T-helper 1 cell (primary cell): ENCODE measurements around the gene ZNF692.
A peak's percentile ranks its signal among the peaks of the same experiment; 100 is the strongest.

Experiments
- DNase-seq, 5 donors: peaks; one replicate each; pipeline ENCODE4 v3.0.0-alpha.2; 2012 to 2020

ZNF692 gene

DNA sequence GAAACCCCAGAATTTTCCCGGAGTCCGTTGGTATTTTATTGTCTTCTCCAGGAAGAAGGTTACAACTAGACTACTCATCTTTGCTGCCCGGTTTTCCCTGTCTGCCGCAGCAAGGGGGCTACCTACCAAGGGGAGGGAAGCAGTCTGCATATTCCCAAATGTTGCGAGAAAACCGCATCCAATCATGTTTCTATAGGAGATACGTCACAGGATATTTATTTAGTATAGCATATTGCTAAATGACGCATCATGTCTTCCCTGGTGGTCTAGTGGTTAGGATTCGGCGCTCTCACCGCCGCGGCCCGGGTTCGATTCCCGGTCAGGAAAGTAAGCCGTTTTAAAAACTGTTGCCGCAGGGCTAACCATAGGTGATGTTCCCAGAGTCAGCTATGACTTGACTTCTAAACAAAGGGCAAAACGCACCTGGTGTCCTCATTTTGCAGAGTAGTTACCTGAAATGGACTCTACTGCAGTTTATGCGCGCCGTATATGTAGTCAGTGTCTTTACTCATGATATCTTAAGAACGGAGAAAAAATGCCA lies 15.2 kb upstream of the ZNF692 start:
- peak; percentile 52 to 84 (median 70) for DNase-seq

DNA sequence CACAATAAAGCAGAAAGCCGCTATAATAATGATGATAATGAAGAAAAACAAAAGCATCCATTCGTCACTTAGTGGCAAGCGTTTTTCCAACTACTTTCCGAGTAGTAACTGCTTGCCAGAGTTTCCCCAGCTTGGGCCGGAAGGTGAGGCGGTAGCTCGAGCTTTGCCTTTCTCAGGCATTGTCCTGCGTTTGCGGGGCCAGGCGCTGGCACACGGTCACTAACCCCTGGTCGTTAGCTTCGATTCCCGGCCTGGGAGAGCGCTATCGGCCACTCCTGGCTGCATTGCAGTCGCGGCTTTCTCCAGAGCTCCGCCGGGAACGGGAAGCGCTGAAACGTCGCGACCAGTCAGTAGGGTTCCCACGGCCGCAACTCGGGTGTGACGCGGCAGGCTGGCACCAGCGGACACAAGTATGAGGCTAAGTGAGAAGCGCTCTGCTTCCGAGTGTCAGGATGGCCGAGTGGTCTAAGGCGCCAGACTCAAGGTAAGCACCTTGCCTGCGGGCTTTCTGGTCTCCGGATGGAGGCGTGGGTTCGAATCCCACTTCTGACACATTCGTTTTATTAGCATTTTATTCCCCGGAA lies 14.6 kb upstream of the ZNF692 start:
- DNase-seq, result peak; percentile 67 to 92 (median 87)

DNA sequence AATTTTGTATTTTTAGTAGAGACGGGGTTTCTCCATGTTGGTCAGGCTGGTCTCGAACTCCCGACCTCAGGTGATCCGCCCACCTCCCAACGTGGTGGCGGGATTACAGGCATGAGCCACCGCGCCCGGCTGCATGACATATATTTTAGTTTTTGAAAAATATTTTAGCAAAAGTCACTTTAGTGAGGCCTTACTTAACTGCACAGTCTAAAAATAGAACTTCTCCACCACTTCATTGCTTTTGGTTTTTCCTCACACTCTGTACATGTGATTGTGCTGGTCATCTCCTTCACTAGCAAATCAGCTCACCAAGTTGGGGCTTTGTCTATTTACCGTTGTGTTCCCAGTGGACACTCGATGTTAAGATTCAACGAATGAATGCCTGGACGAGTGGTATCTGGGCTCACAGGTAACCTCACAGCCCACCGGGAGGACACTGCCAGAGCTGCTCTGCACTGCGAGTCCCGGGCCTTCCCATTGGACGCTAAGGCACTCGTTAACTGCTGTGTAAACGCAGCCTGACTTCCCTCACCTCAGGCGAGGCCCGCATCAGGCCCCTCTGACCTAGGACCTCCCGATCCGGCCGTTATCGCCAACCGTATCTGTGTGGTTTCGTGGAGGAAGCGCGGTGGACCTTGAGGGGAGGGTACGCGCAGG lies 14.0 kb upstream of the ZNF692 start:
- DNase-seq, result peak in 3 of 5 donors; percentile 14 to 54 (median 33)

DNA sequence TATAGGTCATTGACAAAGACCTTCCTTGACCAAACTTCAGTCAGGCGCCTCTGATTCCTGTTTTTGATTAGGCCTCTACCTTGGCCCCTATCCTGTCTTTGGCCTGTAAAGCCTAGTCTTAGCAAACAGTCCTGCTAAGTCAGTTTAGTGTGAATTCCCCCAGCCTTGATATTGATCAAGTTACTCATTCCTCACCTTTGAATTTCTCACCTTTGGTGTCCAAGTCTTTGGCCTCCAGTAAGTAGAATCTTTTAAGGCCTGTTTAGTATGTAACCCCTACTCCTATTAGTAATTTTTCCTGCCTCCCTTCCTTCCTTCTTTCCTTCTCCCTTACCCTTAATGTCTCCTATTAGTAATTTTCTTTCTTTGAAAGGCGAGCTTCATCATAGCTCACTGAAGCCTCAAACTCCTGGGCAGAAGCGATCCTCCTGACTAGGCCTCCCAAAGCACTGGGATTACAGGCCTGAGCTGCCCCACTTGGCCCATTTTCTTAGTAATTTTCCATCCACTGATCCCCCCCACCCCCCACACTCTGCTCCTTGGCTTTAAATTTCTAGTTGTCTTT lies 13.0 kb upstream of the ZNF692 start:
- DNase-seq, result no peak

DNA sequence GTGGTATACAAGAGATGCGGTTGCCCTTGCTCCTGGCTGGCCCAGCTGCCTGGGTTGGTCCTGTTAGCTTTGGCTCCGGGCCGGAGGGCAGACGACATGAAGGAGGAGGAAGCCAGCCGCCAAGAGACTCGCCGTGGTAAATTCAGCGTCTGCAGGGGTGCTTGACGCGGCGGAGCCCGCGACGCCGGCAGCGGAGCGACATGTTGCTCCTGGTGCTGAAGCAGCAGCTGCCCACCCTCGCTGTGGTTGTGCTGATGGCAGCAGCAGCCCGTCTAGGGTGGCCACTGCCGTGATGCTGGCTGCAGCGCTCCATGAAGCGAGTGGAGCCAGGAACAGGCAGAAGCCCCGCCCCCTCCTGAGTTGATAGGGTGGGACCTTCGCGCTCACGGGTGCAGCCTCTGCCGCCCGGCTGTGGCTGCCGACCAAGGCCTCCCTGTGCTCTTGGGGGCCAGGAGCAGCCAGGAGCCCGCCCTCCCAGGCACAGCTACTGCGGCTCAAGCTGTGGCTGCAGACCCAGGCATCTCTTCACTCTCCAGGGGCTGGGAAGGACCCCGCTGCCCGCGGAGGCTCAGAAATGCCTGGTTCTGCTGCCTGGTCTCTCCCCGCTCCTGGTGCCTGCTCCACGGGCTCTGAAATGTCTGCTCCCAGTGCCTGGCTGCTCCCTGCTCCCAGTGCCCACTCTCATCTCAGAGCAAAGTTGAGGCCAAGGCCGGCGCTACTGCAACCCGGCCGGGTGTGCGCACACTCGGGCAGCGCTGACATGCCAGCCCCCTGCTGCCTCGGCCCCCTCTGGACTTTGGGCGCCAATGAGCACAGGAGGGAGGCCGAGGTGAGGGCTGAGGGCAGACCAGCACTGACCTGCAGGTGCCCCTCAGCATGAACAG lies 4.4 kb upstream of the ZNF692 start:
- peak; percentile 66 to 81 (median 76) for DNase-seq

DNA sequence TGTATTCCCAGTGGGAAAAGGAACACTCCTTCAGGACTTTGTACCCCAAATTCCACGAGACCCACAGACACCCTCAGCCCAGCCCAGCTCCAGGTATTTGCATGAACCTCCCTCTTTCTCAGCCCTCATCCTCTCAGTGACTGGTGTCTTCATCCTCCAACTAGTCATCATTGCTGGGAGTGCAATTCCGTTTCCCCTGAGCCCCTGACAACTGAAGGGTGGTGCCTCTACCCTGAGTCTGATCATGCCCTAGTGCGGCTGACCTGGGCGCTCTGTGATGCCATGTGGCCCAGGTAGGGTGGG lies 3.8 kb upstream of the ZNF692 start:
- no peak for DNase-seq

DNA sequence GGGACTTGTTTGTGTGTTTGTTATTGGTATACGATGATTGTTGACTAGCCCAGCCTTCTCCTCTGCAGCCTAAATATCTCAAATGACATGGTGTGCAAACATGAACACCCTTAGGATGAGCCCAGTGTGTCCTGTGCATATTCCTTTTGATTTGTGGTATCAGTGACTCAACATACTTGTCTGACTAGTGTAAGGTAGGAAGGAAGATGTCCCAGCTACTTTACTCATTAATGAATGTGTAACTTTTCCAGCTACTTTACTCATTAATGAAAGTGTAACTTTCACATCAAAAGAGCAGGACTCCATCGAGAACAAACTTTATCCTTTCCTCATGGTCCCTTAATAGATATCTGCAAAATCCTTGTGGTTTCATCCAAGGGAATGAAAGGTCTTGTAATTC lies 2.7 kb upstream of the ZNF692 start:
- DNase-seq, result no peak

DNA sequence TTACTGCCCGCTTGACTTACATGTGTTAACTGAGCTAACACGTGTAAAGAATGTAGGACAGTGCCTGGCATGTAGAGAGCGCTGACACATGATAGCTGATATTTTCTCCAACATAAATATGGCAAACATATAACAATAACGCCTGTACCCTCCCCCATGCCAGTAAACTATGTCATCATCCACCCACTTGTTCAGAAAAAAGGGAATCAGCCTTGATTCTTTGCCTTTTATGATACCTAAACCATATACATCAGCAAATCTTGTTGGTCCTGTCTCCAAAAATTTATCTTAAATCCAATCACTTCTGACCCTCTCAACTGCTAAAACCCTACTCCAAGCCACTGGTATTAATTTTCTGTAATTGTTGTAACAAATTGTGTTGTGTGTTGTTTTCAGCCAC lies 1.1 kb upstream of the ZNF692 start:
- no peak for DNase-seq

DNA sequence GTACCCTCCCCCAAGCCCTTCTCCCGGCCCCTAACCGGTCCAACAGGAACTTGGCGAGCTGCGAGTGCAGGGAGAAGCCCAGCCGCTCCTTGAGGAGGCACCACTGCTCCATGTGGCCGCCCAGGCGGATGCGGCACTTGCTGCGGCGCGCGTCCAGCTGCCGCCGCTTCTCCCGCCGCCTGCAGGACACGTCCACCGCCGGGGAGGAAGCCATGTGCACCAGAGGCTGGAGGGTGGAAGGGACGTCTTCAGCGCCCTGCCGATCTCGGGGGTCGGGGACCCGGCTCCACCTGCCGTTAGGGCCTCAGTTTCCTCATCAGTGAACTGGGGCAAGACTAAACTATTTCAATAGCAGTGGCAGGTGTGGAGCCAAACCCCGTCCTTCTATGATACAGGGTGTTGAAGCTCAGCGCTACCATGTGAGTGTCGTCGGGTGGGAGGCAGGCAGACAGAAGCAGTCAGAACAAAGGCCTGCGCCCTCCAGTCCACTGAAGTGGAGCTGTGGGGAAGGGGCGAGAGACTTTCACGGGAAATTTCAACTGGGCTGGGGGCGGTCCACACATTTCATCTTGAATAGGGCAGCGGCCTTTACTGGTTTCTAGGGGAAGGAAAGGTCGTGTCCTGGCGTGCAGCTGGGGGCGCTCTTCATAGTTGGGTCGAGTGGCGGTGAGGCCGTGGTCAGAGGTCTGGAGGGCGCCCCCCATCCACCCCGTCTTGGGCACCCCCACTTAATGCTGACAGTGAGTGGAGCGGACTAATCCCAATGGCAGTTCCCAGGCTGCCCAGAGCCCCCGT lies 592 bp downstream of the ZNF692 start:
- DNase-seq, result peak in 1 of 5 donors; percentile 51

DNA sequence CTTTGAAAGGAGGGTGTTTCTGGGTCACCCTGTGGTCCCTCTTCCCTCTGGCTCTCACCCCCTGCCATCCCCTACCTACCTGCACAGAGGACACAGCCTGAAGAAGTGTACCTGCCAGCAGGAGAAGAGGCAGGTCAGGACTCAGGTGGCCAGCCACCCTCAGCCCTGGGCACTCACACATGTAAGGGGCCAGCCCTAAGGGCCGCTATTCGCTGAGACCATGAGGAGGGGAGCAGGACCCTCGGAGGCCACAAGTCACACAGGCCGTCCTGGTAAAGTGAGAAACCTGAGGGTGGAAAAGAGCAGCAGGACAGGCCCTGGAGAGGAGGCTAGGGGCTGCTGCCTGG lies 1.2 kb downstream of the ZNF692 start:
- no peak for DNase-seq

DNA sequence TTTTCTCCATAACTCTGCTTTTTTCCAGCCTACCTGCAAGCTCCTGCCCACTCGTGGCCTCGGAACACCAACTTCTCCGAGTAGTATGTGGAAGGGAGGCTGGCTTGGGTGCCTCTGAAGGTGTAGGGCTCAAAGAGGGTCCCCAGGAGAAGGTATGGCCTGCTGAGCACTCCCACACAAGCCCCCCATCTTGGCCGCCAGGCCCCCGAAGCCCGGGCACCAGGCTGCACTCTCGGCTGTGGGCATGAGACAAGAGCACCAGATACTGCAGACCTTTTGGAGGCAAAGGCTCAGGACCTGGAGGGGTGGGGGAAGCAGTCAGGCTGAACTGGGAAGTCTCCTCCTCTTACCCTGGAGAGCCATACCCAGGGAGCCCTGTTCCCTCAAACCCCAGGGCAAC lies 1.7 kb downstream of the ZNF692 start:
- no peak for DNase-seq

DNA sequence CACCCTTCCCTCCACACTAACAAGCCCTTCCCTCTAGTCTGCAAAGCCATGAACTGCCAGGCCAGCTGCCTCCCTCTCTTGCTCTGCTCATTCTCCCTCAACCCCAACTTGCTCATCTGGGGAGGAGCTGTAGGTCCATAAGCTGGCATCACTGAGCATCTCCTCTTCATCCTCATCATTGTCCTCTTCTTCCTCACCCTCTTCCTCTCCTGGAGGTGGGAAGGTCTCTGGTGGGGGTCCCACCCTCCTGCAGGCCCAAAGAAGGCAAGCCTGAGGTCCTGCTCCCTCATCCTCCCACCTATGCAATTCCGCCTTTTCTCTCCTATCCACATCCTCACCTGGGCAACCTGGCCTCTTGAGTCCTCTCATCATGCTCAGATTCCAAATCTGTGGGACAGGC lies 2.7 kb downstream of the ZNF692 start:
- no peak for DNase-seq

DNA sequence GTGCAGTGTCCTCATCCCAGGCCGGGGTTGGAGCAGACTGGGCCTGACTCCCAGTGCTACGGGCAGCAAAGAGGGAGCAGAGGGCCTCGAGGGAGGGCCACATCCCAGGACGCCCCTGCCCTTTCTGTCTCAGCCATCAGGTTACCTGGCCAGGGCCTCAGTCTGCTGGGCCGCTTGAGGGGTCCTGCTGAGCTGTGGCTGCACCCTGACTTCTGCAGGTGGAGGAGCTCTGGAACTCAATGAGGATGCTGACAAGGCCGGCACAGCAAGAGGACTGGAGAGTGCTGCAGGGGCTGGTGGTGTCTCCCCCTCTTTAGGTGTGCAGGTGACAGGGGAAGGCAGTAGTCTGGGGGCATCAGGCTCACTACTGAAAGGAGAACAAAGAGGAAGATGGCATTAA lies 3.3 kb downstream of the ZNF692 start:
- DNase-seq, result no peak

DNA sequence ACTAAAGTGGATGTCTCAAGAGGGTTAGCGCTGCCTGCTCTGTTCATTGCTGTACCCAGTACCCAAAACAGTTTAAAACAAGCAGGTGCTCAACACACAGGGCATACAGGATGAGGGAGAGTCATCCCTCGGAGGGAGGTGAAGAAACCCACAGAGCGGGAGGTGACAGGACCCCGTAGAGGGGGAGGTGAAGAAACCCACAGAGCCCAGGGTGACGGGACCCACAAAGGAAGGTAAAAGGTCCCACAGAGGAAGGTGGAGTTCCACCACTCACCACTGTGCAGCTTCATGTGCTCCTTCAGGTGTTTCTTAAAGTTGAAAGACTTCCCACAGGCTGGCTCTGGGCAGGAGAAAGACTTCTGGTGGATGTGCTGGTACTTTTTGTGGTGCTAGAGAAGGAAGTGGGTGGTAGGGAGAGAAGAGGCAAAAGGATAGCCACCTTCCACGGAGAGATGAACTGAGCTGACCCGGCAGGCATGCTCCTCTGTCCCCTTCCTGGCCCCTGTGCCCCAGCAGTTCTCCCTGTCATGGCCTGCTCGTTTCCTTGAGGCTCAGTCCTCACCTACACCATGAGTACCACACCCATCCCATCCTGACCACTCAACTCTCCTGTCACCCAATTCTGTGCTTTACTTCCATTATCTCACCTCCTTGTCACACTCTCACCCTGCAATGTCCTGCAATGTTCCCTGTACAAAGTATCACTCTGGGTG lies 5.1 kb downstream of the ZNF692 start:
- DNase-seq, result no peak

DNA sequence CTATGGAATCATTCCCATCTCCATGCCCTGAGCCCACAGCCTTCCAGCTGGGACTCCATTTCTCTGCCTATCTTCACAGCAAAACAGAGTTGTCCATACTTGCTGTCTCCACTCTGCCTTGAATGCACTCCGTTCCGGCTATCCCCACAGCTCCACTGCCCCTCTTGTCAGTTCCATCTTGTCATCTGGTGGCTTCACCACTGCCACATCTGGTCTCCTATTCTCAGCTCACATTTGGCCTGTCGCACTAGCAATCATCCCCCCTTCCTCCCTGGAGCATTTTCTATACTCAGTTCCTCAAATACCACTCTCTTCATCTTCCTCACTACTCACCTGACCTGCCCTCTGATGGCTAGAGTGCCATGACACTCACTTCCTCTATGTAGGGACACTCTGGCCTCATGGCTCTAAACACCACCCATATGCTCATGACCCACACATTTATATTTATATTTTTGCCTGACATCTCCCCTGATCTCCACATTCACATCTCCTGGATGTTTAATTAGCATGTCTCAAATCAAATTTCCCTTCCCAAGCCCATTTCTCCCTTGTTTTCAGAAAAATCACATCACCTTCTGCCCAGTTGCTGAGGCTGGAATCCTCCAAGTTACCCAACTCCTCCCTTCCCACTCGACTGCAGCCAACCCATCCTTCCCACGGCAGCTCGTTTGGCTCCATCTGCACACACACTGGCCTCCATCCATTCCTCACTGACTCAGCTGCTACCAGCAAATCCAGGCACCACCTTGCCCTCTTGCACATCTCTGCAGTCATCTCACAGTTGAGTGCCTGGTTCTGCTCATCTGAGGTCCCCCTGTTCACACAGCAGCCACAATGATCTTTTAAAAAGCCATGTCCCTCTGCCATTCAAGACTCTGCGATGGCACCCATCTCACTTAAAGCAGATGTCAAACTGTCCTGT lies 6.1 kb downstream of the ZNF692 start:
- no peak for DNase-seq

DNA sequence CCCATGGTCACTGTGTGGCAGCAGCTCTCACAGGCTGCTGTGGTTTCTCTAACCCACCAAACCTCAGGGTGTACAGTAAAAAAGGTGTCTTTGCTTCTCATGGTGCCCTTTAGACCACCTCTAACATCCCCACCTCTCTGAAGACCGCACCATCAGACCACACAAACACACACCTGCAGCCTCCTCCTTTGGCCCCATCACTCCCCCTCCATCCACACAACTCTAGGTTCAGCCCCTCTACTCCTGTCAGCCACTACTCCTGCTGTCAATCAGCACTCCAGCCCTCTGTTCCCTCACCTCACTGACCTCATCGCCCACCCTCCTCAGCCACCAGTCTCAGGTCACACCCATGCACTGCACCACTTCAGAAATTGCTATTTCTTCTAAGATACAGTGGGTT lies 7.5 kb downstream of the ZNF692 start:
- DNase-seq, result no peak

DNA sequence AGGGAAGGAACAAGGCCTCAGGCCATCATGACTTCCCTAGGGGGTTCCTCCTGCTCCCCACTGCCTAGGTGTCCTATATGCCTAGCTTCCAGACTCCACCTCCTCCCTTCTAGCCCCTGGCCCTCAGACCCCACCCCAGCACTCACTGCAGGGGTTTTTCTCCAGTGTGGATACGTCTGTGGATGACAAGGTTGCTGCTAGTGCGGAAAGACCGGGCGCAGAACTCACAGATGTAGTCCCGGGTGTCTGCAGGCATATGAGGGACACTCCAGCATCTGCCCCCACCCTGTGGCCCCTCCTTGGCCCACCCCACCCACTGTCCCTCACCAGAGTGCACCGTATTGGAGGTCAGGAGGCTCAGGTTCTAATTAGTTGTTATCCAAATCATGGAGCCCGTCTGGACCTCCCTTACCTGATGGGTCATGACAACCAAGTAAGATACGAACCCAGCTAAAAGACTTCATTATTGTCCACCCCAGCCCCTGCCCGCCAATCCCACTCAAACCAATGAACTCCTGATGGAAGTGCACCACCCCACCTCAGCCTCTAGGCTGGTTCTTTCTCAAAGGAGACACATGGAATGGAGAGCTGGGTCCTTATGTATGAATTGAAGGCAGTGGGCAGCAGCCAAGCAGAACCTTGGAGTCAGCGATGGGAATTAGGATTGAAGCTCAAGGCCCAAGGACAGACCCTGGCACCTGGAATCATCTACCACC lies 8.2 kb downstream of the ZNF692 start:
- no peak for DNase-seq

DNA sequence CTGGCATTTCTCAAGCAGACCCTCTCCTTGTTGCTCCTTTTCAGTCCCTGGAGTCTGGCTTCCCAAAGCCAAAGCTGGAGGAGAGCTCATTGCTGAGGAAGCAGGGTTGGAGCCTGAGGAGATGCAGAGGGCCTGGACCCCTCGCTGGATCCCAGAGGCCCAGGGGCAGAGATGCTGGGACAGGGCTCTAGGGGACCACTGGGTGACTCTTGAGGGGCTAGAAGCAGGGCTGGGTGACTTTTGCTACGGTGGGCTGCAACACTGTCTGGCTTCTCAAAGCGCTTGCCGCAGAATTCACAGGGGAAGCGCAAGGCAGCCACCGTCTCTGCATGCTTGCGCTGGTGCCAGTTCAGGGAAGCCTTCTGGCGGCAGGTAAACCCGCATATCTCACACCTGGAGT lies 8.8 kb downstream of the ZNF692 start:
- DNase-seq, result no peak

DNA sequence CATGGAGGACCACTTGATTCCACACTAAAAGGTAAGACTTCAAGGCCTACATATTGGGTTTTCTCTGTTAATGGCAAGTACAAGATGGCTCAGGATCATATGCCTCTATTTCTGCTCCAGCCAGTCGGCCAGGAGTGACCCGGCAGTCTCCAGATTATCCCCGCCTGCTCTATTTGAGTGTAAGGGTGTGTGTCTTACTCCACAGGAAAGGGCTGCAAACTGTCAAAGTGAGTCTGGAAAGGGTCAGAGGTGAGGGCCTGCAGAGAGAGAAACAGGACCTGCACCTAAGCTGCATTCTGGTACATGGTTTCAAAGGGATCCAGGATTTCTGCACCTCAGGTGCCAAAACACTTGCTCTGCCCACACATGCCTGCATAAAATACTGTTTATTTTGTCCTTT lies 9.2 kb downstream of the ZNF692 start:
- DNase-seq, result no peak

DNA sequence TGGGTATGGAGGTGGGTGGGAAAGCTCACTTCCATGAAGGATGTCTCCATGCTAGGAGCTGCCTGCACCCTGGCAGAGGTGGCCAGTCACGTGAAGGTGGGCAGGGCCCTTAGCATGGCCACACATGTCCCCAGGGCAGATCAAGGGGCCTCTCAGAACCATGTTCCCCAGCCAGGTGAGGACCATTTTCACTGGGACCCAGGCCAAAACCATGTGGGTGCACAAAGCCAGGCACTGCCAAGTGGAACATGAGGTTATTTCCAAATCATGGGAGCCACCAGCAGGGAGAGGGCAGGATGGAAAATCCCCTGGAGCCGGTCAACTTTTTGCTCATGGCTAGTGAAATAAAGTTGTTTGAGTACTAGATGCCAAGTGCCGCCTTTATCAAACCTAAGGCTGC lies 9.7 kb downstream of the ZNF692 start:
- no peak for DNase-seq
